ENCODE measurements around the gene MRPS30.

The MRPS30 gene

DNA sequence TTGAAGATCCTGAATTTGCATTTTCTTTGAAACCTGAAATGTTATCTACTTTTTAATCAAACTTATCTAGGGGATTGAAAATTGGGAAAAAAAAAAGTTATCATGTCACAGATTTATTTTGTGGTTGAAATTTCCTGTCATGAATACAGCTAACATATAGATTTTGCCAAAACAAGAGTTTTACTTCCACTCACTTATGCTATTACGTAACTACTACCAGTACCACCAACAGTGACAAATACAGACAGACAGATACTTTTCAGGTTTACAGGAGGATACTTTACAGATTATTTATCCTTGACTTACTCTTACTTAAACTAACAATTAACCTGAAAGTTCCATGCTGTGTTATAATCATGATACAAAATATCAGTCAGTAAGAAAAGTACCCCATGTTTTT lies 6.8 kb upstream of the MRPS30 start:
- ATAC-seq, result no peak
- TF ChIP-seq ZNF8 (CRISPR knock-in tag; IDR thresholded peaks at IDR 0.05) (no peak), TSHZ2 (CRISPR knock-in tag; IDR thresholded peaks at IDR 0.05) (no peak), ISL1 (CRISPR knock-in tag; IDR thresholded peaks at IDR 0.05) (no peak), PPARA (CRISPR knock-in tag; IDR thresholded peaks at IDR 0.05; ENCODE audit: borderline replicate concordance) (no peak), CSDC2 (CRISPR knock-in tag; IDR thresholded peaks at IDR 0.05) (no peak), TOX (CRISPR knock-in tag; IDR thresholded peaks at IDR 0.05; ENCODE audit: borderline replicate concordance) (no peak), ZNF565 (CRISPR knock-in tag; conservative IDR thresholded peaks at IDR 0.05; ENCODE audit: low read depth) (no peak)
- TF ChIP-seq, protein P1, sequence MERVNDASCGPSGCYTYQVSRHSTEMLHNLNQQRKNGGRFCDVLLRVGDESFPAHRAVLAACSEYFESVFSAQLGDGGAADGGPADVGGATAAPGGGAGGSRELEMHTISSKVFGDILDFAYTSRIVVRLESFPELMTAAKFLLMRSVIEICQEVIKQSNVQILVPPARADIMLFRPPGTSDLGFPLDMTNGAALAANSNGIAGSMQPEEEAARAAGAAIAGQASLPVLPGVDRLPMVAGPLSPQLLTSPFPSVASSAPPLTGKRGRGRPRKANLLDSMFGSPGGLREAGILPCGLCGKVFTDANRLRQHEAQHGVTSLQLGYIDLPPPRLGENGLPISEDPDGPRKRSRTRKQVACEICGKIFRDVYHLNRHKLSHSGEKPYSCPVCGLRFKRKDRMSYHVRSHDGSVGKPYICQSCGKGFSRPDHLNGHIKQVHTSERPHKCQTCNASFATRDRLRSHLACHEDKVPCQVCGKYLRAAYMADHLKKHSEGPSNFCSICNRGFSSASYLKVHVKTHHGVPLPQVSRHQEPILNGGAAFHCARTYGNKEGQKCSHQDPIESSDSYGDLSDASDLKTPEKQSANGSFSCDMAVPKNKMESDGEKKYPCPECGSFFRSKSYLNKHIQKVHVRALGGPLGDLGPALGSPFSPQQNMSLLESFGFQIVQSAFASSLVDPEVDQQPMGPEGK (CRISPR knock-in tag; IDR thresholded peaks at IDR 0.05; ENCODE audit: borderline replicate concordance), result no peak

DNA sequence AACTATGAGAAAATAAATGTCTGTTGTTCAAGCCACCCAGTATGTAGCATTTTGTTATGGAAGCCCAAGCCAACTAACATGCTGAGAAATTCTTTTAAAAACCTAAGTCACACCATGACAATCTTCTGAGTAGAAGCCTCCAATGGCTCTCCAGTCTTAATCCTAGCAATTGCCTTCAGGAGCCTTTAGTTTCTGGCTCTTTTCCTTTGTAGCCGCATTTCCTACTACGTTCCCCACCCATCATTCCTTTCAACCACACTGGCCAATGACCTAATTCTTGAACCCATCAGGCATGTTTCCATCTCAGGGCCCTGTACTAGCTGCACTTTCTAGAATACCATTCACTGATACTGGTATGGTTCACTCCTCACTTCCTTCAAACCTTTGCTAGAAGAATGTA lies 2.1 kb upstream of the MRPS30 start:
- TF ChIP-seq, protein P2, sequence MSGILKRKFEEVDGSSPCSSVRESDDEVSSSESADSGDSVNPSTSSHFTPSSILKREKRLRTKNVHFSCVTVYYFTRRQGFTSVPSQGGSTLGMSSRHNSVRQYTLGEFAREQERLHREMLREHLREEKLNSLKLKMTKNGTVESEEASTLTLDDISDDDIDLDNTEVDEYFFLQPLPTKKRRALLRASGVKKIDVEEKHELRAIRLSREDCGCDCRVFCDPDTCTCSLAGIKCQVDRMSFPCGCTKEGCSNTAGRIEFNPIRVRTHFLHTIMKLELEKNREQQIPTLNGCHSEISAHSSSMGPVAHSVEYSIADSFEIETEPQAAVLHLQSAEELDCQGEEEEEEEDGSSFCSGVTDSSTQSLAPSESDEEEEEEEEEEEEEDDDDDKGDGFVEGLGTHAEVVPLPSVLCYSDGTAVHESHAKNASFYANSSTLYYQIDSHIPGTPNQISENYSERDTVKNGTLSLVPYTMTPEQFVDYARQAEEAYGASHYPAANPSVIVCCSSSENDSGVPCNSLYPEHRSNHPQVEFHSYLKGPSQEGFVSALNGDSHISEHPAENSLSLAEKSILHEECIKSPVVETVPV (CRISPR knock-in tag; IDR thresholded peaks at IDR 0.05), result no peak
- TF ChIP-seq ZNF565 (CRISPR knock-in tag; conservative IDR thresholded peaks at IDR 0.05; ENCODE audit: low read depth), result no peak
- TF ChIP-seq RARB (CRISPR knock-in tag; IDR thresholded peaks at IDR 0.05), result no peak
- no peak for TF ChIP-seq ZNF70 (CRISPR knock-in tag; IDR thresholded peaks at IDR 0.05)
- TF ChIP-seq POU6F1 (CRISPR knock-in tag; IDR thresholded peaks at IDR 0.05; ENCODE audit: borderline replicate concordance, low read depth), result no peak
- TF ChIP-seq ISL1 (CRISPR knock-in tag; IDR thresholded peaks at IDR 0.05), result no peak
- TF ChIP-seq GLIS3 (CRISPR knock-in tag; IDR thresholded peaks at IDR 0.05), result no peak
- TF ChIP-seq BACH2 (CRISPR knock-in tag; IDR thresholded peaks at IDR 0.05; ENCODE audit: borderline replicate concordance), result no peak
- no peak for TF ChIP-seq TCF4 (CRISPR knock-in tag; IDR thresholded peaks at IDR 0.05; ENCODE audit: borderline replicate concordance)
- no peak for TF ChIP-seq PPARA (CRISPR knock-in tag; IDR thresholded peaks at IDR 0.05; ENCODE audit: borderline replicate concordance)
- TF ChIP-seq, protein P3, sequence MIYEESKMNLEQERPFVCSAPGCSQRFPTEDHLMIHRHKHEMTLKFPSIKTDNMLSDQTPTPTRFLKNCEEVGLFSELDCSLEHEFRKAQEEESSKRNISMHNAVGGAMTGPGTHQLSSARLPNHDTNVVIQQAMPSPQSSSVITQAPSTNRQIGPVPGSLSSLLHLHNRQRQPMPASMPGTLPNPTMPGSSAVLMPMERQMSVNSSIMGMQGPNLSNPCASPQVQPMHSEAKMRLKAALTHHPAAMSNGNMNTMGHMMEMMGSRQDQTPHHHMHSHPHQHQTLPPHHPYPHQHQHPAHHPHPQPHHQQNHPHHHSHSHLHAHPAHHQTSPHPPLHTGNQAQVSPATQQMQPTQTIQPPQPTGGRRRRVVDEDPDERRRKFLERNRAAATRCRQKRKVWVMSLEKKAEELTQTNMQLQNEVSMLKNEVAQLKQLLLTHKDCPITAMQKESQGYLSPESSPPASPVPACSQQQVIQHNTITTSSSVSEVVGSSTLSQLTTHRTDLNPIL (CRISPR knock-in tag; IDR thresholded peaks at IDR 0.05; ENCODE audit: low read depth), result no peak
- no peak for TF ChIP-seq TOX (CRISPR knock-in tag; IDR thresholded peaks at IDR 0.05; ENCODE audit: borderline replicate concordance)
- ATAC-seq, result no peak

- ATAC-seq, result no peak
- TF ChIP-seq ZFP3 (CRISPR knock-in tag; IDR thresholded peaks at IDR 0.05) (no peak), SNAI2 (CRISPR knock-in tag; IDR thresholded peaks at IDR 0.05) (no peak), ESRRG (CRISPR knock-in tag; IDR thresholded peaks at IDR 0.05) (no peak), BACH2 (CRISPR knock-in tag; IDR thresholded peaks at IDR 0.05; ENCODE audit: borderline replicate concordance) (no peak), ZFP30 (CRISPR knock-in tag; IDR thresholded peaks at IDR 0.05) (no peak), ISL1 (CRISPR knock-in tag; IDR thresholded peaks at IDR 0.05) (no peak), PPARA (CRISPR knock-in tag; IDR thresholded peaks at IDR 0.05; ENCODE audit: borderline replicate concordance) (no peak), ZNF565 (CRISPR knock-in tag; conservative IDR thresholded peaks at IDR 0.05; ENCODE audit: low read depth) (no peak), ZNF8 (CRISPR knock-in tag; IDR thresholded peaks at IDR 0.05) (no peak), ZC3H10 (CRISPR knock-in tag; IDR thresholded peaks at IDR 0.05) (no peak), ZNF70 (CRISPR knock-in tag; IDR thresholded peaks at IDR 0.05) (no peak), TCF4 (CRISPR knock-in tag; IDR thresholded peaks at IDR 0.05; ENCODE audit: borderline replicate concordance) (no peak), POU6F1 (CRISPR knock-in tag; IDR thresholded peaks at IDR 0.05; ENCODE audit: borderline replicate concordance, low read depth) (no peak), TSHZ2 (CRISPR knock-in tag; IDR thresholded peaks at IDR 0.05) (no peak), GLIS3 (CRISPR knock-in tag; IDR thresholded peaks at IDR 0.05) (no peak)
- TF ChIP-seq, protein P3 (CRISPR knock-in tag; IDR thresholded peaks at IDR 0.05; ENCODE audit: low read depth), result no peak
These were observed 1.5 kb upstream of the MRPS30 start for GRCh38 chr5:44807269-44807668.

All from SK-N-SH treated with all-trans-retinoic acid at 6 μM for 48 hours (cell line).